SK-N-SH (cell line): Measurements from ENCODE around the gene TGM6. TPM values are rescaled to one million over a fixed set of nuclear protein-coding genes. Genes with fewer than 3 reads are reported as not detected.

Source experiments
- CTCF ChIA-PET: fragments of 300-600, 350-600 bp; formaldehyde crosslinking; extraction: SDS; loops from one replicate; lab custom pipeline; 2021; lab: Yijun Ruan, JAX
- POLR2A ChIA-PET: fragments of 350-600 bp; sonication (Branson Sonifier 250); formaldehyde crosslinking; extraction: SDS; loops from one replicate; lab custom pipeline; 2020; ENCODE audit warnings: antibody characterized with exemption, inconsistent platforms; lab: Yijun Ruan, JAX
- DNase-seq: peaks from one replicate; pipeline ENCODE4 v3.0.0; 2012
- H2AFZ ChIP-seq: fragments of 200-600 bp; sonication (generic); 2 replicates; pipeline ENCODE4 v1.8.1; 2016; ENCODE audit warnings: antibody characterized with exemption, mild to moderate bottlenecking, low read depth
- H3F3A ChIP-seq: fragments of 200-600 bp; sonication (generic); replicated peaks from 2 replicates; pipeline ENCODE3; 2016; ENCODE audit warnings: antibody characterized with exemption, mild to moderate bottlenecking; ENCODE audit not compliant: insufficient read depth
- H3K27ac ChIP-seq, 2 experiments: fragments of 200-500 bp in 1 of 2; fragments of 200-600 bp in 1 of 2; sonication (Bioruptor generic) in 1 of 2; sonication (generic), shearing (Covaris generic) in 1 of 2; 2 replicates each; pipeline versions ENCODE4 v1.5.1 to v1.6.1; 2014 to 2016; ENCODE audit warnings: low read depth in 2 of 2, inconsistent platforms in 1 of 2, low read length in 1 of 2, mild to moderate bottlenecking in 1 of 2, mixed read lengths in 1 of 2
- H3K27me3 ChIP-seq: fragments of 200-600 bp; sonication (generic), shearing (Covaris generic); 2 replicates; pipeline ENCODE4 v1.6.1; 2016; ENCODE audit warnings: mixed run types; ENCODE audit not compliant: insufficient read depth
- H3K36me3 ChIP-seq, 2 experiments: fragments of 200-500 bp in 1 of 2; fragments of 200-600 bp in 1 of 2; sonication (Bioruptor generic) in 1 of 2; sonication (generic) in 1 of 2; replicated peaks in 1 of 2; 2 replicates each; pipeline versions ENCODE3 to v1.5.1; 2014 to 2016; ENCODE audit warnings: low read length in 1 of 2, mild to moderate bottlenecking in 1 of 2; ENCODE audit not compliant: insufficient read depth in 2 of 2, control insufficient read depth in 1 of 2
- H3K4me1 ChIP-seq, 2 experiments: fragments of 200-500 bp in 1 of 2; fragments of 200-600 bp in 1 of 2; sonication (Bioruptor generic) in 1 of 2; sonication (generic), shearing (Covaris generic) in 1 of 2; 2 replicates each; pipeline versions ENCODE4 v1.5.1 to v1.6.1; 2014 to 2016; ENCODE audit warnings: low read depth in 1 of 2, low read length in 1 of 2, mixed run types in 1 of 2; ENCODE audit not compliant: insufficient read depth in 2 of 2, control insufficient read depth in 1 of 2
- H3K4me2 ChIP-seq: fragments of 200-600 bp; sonication (generic), shearing (Covaris generic); 2 replicates; pipeline ENCODE4 v1.6.1; 2017; ENCODE audit warnings: mixed run types
- H3K4me3 ChIP-seq, 2 experiments: fragments of 200-500 bp in 1 of 2; fragments of 200-600 bp in 1 of 2; sonication (Bioruptor generic) in 1 of 2; sonication (generic), shearing (Covaris generic) in 1 of 2; 2 replicates each; pipeline versions ENCODE4 v1.5.1 to v1.8.1; 2014 to 2016; ENCODE audit warnings: low read depth in 2 of 2, inconsistent platforms in 1 of 2, low read length in 1 of 2, mild to moderate bottlenecking in 1 of 2, mixed read lengths in 1 of 2, moderate library complexity in 1 of 2
- H3K79me2 ChIP-seq: fragments of 200-600 bp; sonication (generic); 2 replicates; pipeline ENCODE4 v1.8.1; 2017; ENCODE audit warnings: mild to moderate bottlenecking; ENCODE audit not compliant: insufficient read depth
- H3K9ac ChIP-seq: fragments of 200-600 bp; sonication (generic); 2 replicates; pipeline ENCODE4 v1.6.1; 2017; ENCODE audit warnings: mixed run types
- H3K9me2 ChIP-seq: fragments of 200-600 bp; sonication (generic); 2 replicates; pipeline ENCODE4 v1.6.1; 2017; ENCODE audit warnings: mixed run types
- H3K9me3 ChIP-seq: fragments of 200-600 bp; sonication (generic); 2 replicates; pipeline ENCODE4 v1.6.1; 2017; ENCODE audit warnings: mixed run types, mild to moderate bottlenecking, moderate library complexity
- H4K20me1 ChIP-seq: fragments of 200-600 bp; sonication (generic); 2 replicates; pipeline ENCODE4 v1.6.1; 2017; ENCODE audit warnings: mild to moderate bottlenecking, mixed run types; ENCODE audit not compliant: insufficient read depth
- CHD2 ChIP-seq: fragments of 150-350 bp; IDR thresholded peaks from 2 replicates; pipeline ENCODE4 v1.6.1; 2018; ENCODE audit warnings: low read length; ENCODE audit not compliant: partially characterized antibody
- CTCF ChIP-seq: fragments of 200-600 bp; sonication (generic); IDR thresholded peaks from 2 replicates; pipeline ENCODE4 v1.6.1; 2017; ENCODE audit warnings: antibody characterized with exemption, mild to moderate bottlenecking, moderate library complexity
- EP300 ChIP-seq, 2 experiments: IDR thresholded peaks; 2 replicates each; pipeline versions ENCODE4 v1.4.0 to v1.6.1; 2012; ENCODE audit warnings: borderline replicate concordance in 1 of 2, low read depth in 1 of 2, low read length in 1 of 2
- FOXM1 ChIP-seq: IDR thresholded peaks from 2 replicates; pipeline ENCODE4 v1.4.0; 2012; ENCODE audit warnings: low read depth, mild to moderate bottlenecking
- GABPA ChIP-seq: IDR thresholded peaks from 2 replicates; pipeline ENCODE4 v1.4.0; 2012; ENCODE audit warnings: low read depth, mild to moderate bottlenecking
- IRF3 ChIP-seq: fragments of 150-350 bp; IDR thresholded peaks from 2 replicates; pipeline ENCODE4 v1.6.1; 2016; ENCODE audit warnings: mild to moderate bottlenecking, low read depth, low read length
- NRF1 ChIP-seq: IDR thresholded peaks from 2 replicates; pipeline ENCODE4 v1.6.1; 2012; ENCODE audit warnings: low read depth, mild to moderate bottlenecking, low read length
- RAD21 ChIP-seq: IDR thresholded peaks from 2 replicates; pipeline ENCODE4 v1.6.1; 2012; ENCODE audit warnings: mild to moderate bottlenecking, low read length
- RFX5 ChIP-seq: IDR thresholded peaks from 2 replicates; pipeline ENCODE4 v1.6.1; 2012; ENCODE audit warnings: mild to moderate bottlenecking, improper control_type of control experiment, low read length
- RXRA ChIP-seq: IDR thresholded peaks from 2 replicates; pipeline ENCODE4 v1.4.0; 2012; ENCODE audit warnings: low read depth, mild to moderate bottlenecking, borderline replicate concordance
- TEAD4 ChIP-seq: IDR thresholded peaks from 2 replicates; pipeline ENCODE4 v1.4.0; 2012; ENCODE audit warnings: mild to moderate bottlenecking, borderline replicate concordance; ENCODE audit not compliant: insufficient read depth
- WGBS: methylation state at CpG from one replicate; pipeline ENCODE4 v1.1.6; 2017; ENCODE audit warnings: low lambda C conversion rate; 5-methylcytosine and 5-hydroxymethylcytosine counted together
- polyA plus RNA-seq, 3 experiments: library from polyadenylated mRNA; depleted of rRNA; stranded (reverse); fragments of >200 nt; gene quantifications; 2 replicates each; pipeline ENCODE4 v1.2.3, GENCODE V29; 2012
- TF ChIP-seq, protein P1 (sequence below): IDR thresholded peaks from 2 replicates; pipeline ENCODE4 v1.4.0; 2012; ENCODE audit warnings: low read depth, borderline replicate concordance

Gene TGM6
- polyA plus RNA-seq, 1 of the 3 experiments (the other 2 are of a cell fraction) = not detected

GRCh38 chr20:2401527-2401926, 20.8 kb downstream of the TGM6 start (continued):
- TF ChIP-seq, protein P1, sequence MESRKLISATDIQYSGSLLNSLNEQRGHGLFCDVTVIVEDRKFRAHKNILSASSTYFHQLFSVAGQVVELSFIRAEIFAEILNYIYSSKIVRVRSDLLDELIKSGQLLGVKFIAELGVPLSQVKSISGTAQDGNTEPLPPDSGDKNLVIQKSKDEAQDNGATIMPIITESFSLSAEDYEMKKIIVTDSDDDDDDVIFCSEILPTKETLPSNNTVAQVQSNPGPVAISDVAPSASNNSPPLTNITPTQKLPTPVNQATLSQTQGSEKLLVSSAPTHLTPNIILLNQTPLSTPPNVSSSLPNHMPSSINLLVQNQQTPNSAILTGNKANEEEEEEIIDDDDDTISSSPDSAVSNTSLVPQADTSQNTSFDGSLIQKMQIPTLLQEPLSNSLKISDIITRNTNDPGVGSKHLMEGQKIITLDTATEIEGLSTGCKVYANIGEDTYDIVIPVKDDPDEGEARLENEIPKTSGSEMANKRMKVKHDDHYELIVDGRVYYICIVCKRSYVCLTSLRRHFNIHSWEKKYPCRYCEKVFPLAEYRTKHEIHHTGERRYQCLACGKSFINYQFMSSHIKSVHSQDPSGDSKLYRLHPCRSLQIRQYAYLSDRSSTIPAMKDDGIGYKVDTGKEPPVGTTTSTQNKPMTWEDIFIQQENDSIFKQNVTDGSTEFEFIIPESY = no peak
- TF ChIP-seq CHD2 (no peak), RFX5 (no peak), GABPA (no peak), IRF3 (no peak), NRF1 (no peak), FOXM1 (no peak), RXRA (no peak), EP300 (IDR thresholded peaks at IDR 0.05; ENCODE audit: borderline replicate concordance in 1 of 2, low read depth in 1 of 2, low read length in 1 of 2) (no peak)

DNA sequence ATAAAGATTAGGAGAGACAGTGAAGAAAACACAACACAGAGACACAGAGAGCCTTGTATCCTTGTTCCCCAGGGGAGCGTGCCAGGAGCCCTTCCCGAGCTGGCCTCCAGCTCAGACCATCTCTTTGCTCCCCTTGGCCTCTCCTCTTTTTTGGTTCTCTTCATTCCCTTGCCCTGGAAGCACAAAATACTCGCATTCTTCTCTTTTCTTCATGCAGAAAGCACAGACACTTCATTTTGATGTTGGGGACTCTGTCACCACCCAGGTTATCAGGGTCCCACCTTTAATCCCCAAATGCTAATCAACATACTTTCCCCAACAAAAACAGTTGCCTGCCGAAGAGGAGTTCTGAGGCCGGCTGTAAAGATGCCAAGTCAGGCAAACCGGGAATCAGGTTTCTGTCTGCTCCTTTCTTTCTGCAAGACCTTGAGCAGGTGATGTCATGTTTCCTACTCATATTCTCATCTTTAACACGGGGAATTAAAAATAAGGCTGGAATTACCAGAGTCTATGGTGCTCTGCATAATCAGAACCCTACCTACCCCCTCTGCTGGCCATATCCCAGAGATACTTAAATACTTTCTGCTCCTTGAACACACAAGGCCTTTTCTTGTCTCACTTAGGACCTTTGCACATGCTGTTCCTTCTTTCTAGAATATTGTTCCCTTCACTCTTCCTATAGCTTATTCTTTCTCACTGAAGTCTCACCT, 21.7 kb downstream of the TGM6 start:
- CTCF ChIA-PET = interaction anchor here (0.7 to 1.6 kb wide), 5 partner anchors 15 to 194 kb away, joined by 3 to 5 read pairs (median 3); no protein-coding TSS in a partner anchor
- H2AFZ ChIP-seq = no peak overlapping the region
- peak; percentile 35 for TF ChIP-seq RAD21
- peak; percentile 51 for TF ChIP-seq CTCF
- TF ChIP-seq TEAD4 = no peak
- TF ChIP-seq, all 33 proteins: peak for 2
- Histone ChIP-seq H3F3A (no peaks in the 10 kb centered on the region), H3K27me3 (no peaks in the 10 kb centered on the region), H3K9me3 (no peaks in the 10 kb centered on the region), H3K36me3 (no peaks in the 10 kb centered on the region), H3K9me2 (no peaks in the 10 kb centered on the region), H3K9ac (no peak overlapping the region), H4K20me1 (no peaks in the 10 kb centered on the region), H3K79me2 (no peaks in the 10 kb centered on the region), H3K4me3 (no peak overlapping the region; a peak in 1 of 4 replicates), H3K4me1 (no peaks in the 10 kb centered on the region), H3K4me2 (no peak overlapping the region), H3K27ac (no peak overlapping the region)
- POLR2A ChIA-PET = no interaction called here
- 51% methylated on average over 7 of the region's 7 CpGs for WGBS
- DNase-seq = peak; percentile 48
